ENCODE measurements around the gene FKBP5. TPM values are rescaled to one million over a fixed set of nuclear protein-coding genes. Genes with fewer than 3 reads are reported as not detected.

The FKBP5 gene
- total and polyA plus RNA-seq, 2 donors (not counting 1 experiment from before 2014, with no cell fraction given), result 2.8 to 7.4 TPM

DNA sequence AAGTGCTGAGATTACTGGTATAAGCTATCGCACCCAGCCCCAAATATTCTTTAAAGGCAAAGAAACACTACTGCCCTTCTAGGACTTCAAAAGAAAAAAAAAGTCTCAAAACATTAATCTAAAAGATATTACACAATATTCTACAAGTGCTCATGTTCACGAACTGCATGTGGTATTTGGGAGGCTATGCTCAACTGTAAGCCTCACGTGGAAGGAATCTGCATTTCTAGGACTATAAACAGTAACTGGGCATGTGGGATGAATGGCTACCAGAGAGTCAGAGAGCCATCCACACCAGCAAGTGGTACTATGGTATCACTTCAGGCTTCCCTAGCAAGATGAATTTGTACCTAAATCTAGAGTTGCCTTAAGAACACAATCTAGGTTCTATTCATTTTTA is 50.0 kb downstream of the FKBP5 start:
- no peak for DNase-seq
- Histone ChIP-seq H3K4me2 (replicated peaks; ENCODE audit: low read depth, low read length, poor library complexity, severe bottlenecking) (no peak overlapping the region), H4K20me1 (ENCODE audit: control insufficient read depth, insufficient read depth, low read length, poor library complexity, severe bottlenecking) (no peaks in the 10 kb centered on the region), H2AFZ (ENCODE audit: insufficient read depth, low read depth, low read length, poor library complexity, severe bottlenecking) (no peak overlapping the region), H3K27ac (ENCODE audit: low read length in 2 of 2) (no peak overlapping the region), H3K79me2 (ENCODE audit: control insufficient read depth, insufficient read depth, low read length) (no peaks in the 10 kb centered on the region), H3K4me1 (ENCODE audit: control insufficient read depth in 2 of 2, insufficient read depth in 2 of 2, low read length in 2 of 2) (no peaks in the 10 kb centered on the region), H3K36me3 (replicated peaks in 1 of 2; ENCODE audit: control extremely low read depth in 1 of 2, control insufficient read depth in 1 of 2, extremely low read depth in 1 of 2, insufficient read depth in 2 of 2, low read length in 1 of 2) (peaks cover 6 to 12% of the 10 kb centered on the region in 2 experiments), H3K27me3 (replicated peaks in 1 of 4; ENCODE audit: control extremely low read depth in 1 of 4, control insufficient read depth in 3 of 4, insufficient read depth in 4 of 4, low read length in 3 of 4) (no peaks in the 10 kb centered on the region), H3K9ac (ENCODE audit: low read length) (no peak overlapping the region), H3K9me3 (ENCODE audit: control extremely low read depth in 1 of 3, control insufficient read depth in 2 of 3, insufficient read depth in 1 of 3, low read length in 2 of 3) (no peaks in the 10 kb centered on the region), H3K4me3 (ENCODE audit: control extremely low read depth in 1 of 5, extremely low read depth in 1 of 5, insufficient read depth in 1 of 5, low read depth in 2 of 5, low read length in 4 of 5) (no peak overlapping the region)
- no peak overlapping the region for H3K27ac Mint-ChIP-seq
- H3K4me1 Mint-ChIP-seq, result no peaks in the 10 kb centered on the region
- CTCF ChIA-PET, result interaction anchor here (2.4 kb wide), 1 partner anchor 99 kb away, joined by 8 read pairs; the partner anchor contains the start of gene ARMC12
- no peaks in the 10 kb centered on the region for H3K27me3 Mint-ChIP-seq
- POLR2A ChIA-PET, result interaction anchor here (0.7 kb wide), 1 partner anchor 166 kb away, joined by 4 read pairs; no protein-coding TSS in a partner anchor
- no peak overlapping the region for H3K4me3 Mint-ChIP-seq
- intact Hi-C loops (cut with micrococcal nuclease), result no loop called here
- ATAC-seq (ENCODE audit: low read depth), result no peak
- H3K9me3 Mint-ChIP-seq (ENCODE audit: insufficient read depth), result no peaks in the 10 kb centered on the region
- WGBS (ENCODE audit: insufficient coverage), result 100% methylated on average over 2 of the region's 3 CpGs
- TF ChIP-seq EZH2 (IDR thresholded peaks at IDR 0.05; ENCODE audit: borderline replicate concordance, insufficient read depth, low read depth, low read length, poor library complexity, severe bottlenecking), result no peak
- TF ChIP-seq, protein P1, sequence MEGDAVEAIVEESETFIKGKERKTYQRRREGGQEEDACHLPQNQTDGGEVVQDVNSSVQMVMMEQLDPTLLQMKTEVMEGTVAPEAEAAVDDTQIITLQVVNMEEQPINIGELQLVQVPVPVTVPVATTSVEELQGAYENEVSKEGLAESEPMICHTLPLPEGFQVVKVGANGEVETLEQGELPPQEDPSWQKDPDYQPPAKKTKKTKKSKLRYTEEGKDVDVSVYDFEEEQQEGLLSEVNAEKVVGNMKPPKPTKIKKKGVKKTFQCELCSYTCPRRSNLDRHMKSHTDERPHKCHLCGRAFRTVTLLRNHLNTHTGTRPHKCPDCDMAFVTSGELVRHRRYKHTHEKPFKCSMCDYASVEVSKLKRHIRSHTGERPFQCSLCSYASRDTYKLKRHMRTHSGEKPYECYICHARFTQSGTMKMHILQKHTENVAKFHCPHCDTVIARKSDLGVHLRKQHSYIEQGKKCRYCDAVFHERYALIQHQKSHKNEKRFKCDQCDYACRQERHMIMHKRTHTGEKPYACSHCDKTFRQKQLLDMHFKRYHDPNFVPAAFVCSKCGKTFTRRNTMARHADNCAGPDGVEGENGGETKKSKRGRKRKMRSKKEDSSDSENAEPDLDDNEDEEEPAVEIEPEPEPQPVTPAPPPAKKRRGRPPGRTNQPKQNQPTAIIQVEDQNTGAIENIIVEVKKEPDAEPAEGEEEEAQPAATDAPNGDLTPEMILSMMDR (IDR thresholded peaks at IDR 0.05), result no peak

DNA sequence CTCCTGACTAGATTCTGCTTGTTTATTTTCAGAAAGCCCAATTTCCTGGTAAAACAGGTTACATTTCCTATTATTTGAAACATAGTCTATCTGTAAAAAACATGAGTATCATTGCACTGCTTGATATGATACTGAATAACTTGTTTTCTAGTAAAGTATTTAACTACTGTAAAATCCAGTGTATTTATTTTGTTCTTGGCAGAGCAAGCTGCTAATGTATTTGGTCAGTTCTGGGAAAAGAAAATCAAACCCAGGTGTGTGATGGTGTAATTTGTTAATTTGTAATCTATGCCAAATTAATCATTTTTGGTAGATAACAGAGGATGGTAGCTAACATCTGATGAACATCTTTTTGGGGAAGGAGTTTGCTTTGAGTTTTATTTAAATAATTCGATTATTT is 50.8 kb downstream of the FKBP5 start:
- no peaks in the 10 kb centered on the region for H3K79me2 ChIP-seq (ENCODE audit: control insufficient read depth, insufficient read depth, low read length)
- H3K9ac ChIP-seq (ENCODE audit: low read length), result no peak overlapping the region
- DNase-seq (no peak), ATAC-seq (ENCODE audit: low read depth) (no peak)
- Mint-ChIP-seq H3K27ac (no peak overlapping the region), H3K9me3 (ENCODE audit: insufficient read depth) (no peaks in the 10 kb centered on the region), H3K4me3 (no peak overlapping the region), H3K27me3 (no peaks in the 10 kb centered on the region), H3K4me1 (no peaks in the 10 kb centered on the region)
- TF ChIP-seq, protein P1 (IDR thresholded peaks at IDR 0.05), result no peak
- no peak for TF ChIP-seq EZH2 (IDR thresholded peaks at IDR 0.05; ENCODE audit: borderline replicate concordance, insufficient read depth, low read depth, low read length, poor library complexity, severe bottlenecking)
- no CpG with 5 or more reads among the region's 1 CpG for WGBS (ENCODE audit: insufficient coverage)
- no peaks in the 10 kb centered on the region for H3K4me1 ChIP-seq (ENCODE audit: control insufficient read depth in 2 of 2, insufficient read depth in 2 of 2, low read length in 2 of 2)
- POLR2A ChIA-PET, result interaction anchor here (0.7 kb wide), 1 partner anchor 10 kb away, joined by 10 read pairs; no protein-coding TSS in a partner anchor
- H3K4me2 ChIP-seq (replicated peaks; ENCODE audit: low read depth, low read length, poor library complexity, severe bottlenecking), result no peak overlapping the region
- H3K27ac ChIP-seq (ENCODE audit: low read length in 2 of 2), result no peak overlapping the region
- no peaks in the 10 kb centered on the region for H4K20me1 ChIP-seq (ENCODE audit: control insufficient read depth, insufficient read depth, low read length, poor library complexity, severe bottlenecking)
- no peaks in the 10 kb centered on the region for H3K9me3 ChIP-seq (ENCODE audit: control extremely low read depth in 1 of 3, control insufficient read depth in 2 of 3, insufficient read depth in 1 of 3, low read length in 2 of 3)
- H2AFZ ChIP-seq (ENCODE audit: insufficient read depth, low read depth, low read length, poor library complexity, severe bottlenecking), result no peak overlapping the region
- no peak overlapping the region for H3K4me3 ChIP-seq (ENCODE audit: control extremely low read depth in 1 of 5, extremely low read depth in 1 of 5, insufficient read depth in 1 of 5, low read depth in 2 of 5, low read length in 4 of 5)
- intact Hi-C loops (cut with micrococcal nuclease), result no loop called here
- H3K27me3 ChIP-seq (replicated peaks in 1 of 4; ENCODE audit: control extremely low read depth in 1 of 4, control insufficient read depth in 3 of 4, insufficient read depth in 4 of 4, low read length in 3 of 4), result no peaks in the 10 kb centered on the region
- CTCF ChIA-PET, result interaction anchor here (2.4 kb wide), 1 partner anchor 99 kb away, joined by 8 read pairs; the partner anchor contains the start of gene ARMC12
- peaks cover 5 to 12% of the 10 kb centered on the region in 2 experiments for H3K36me3 ChIP-seq (replicated peaks in 1 of 2; ENCODE audit: control extremely low read depth in 1 of 2, control insufficient read depth in 1 of 2, extremely low read depth in 1 of 2, insufficient read depth in 2 of 2, low read length in 1 of 2)

Data from B cell (primary cell).